OCI-LY1 (cell line): ENCODE results near the gene TESK2.

Source experiments
- H2AFZ ChIP-seq: fragments of 200-600 bp; sonication (generic), shearing (Covaris generic); 2 replicates; pipeline ENCODE4 v1.6.0; 2014; ENCODE audit warnings: antibody characterized with exemption, mild to moderate bottlenecking, low read length
- H3F3A ChIP-seq: fragments of 200-600 bp; sonication (generic), shearing (Covaris generic); 2 replicates; pipeline ENCODE4 v1.6.0; 2014; ENCODE audit warnings: mild to moderate bottlenecking, antibody characterized with exemption, low read length, moderate library complexity; ENCODE audit not compliant: insufficient read depth
- H3K27ac ChIP-seq: fragments of 200-600 bp; sonication (generic); 2 replicates; pipeline ENCODE4 v1.5.1; 2014; ENCODE audit warnings: low read length, mixed run types, mild to moderate bottlenecking, low read depth; ENCODE audit not compliant: poor library complexity, severe bottlenecking
- H3K27me3 ChIP-seq: fragments of 200-600 bp; sonication (generic); 2 replicates; pipeline ENCODE4 v1.6.0; 2014; ENCODE audit warnings: antibody characterized with exemption, mild to moderate bottlenecking, low read length, moderate library complexity; ENCODE audit not compliant: insufficient read depth
- H3K36me3 ChIP-seq: fragments of 200-600 bp; sonication (generic); 2 replicates; pipeline ENCODE4 v1.6.1; 2014; ENCODE audit warnings: mild to moderate bottlenecking, antibody characterized with exemption, low read length, moderate library complexity, mixed read lengths; ENCODE audit not compliant: insufficient read depth
- H3K4me1 ChIP-seq: fragments of 200-600 bp; sonication (generic); 2 replicates; pipeline ENCODE4 v1.5.1; 2014; ENCODE audit warnings: mild to moderate bottlenecking, low read length, moderate library complexity; ENCODE audit not compliant: insufficient read depth, severe bottlenecking
- H3K4me2 ChIP-seq: fragments of 200-600 bp; sonication (generic), shearing (Covaris generic); 2 replicates; pipeline ENCODE4 v1.6.1; 2014; ENCODE audit warnings: low read length
- H3K4me3 ChIP-seq: fragments of 200-600 bp; sonication (generic); 2 replicates; pipeline ENCODE4 v1.5.1; 2014; ENCODE audit warnings: low read length, low read depth, mild to moderate bottlenecking, mixed read lengths; ENCODE audit not compliant: poor library complexity, severe bottlenecking
- H3K79me2 ChIP-seq: fragments of 200-600 bp; shearing (Covaris generic); 2 replicates; pipeline ENCODE4 v1.6.1; 2016; ENCODE audit warnings: mixed run types, low read length, mixed read lengths; ENCODE audit not compliant: insufficient read depth
- H3K9ac ChIP-seq: fragments of 200-600 bp; sonication (generic), shearing (Covaris generic); 2 replicates; pipeline ENCODE4 v1.6.1; 2014; ENCODE audit warnings: mild to moderate bottlenecking, low read length, mixed read lengths
- H3K9me2 ChIP-seq: fragments of 200-600 bp; sonication (generic), shearing (Covaris generic); 2 replicates; pipeline ENCODE4 v1.6.1; 2014; ENCODE audit warnings: low read depth, mild to moderate bottlenecking, low read length, mixed read lengths
- H3K9me3 ChIP-seq: fragments of 200-600 bp; shearing (Covaris generic); 2 replicates; pipeline ENCODE4 v1.6.1; 2014; ENCODE audit warnings: low read length, mixed read lengths
- H4K20me1 ChIP-seq: fragments of 200-600 bp; sonication (generic), shearing (Covaris generic); 2 replicates; pipeline ENCODE4 v1.6.0; 2016; ENCODE audit warnings: mild to moderate bottlenecking, low read length; ENCODE audit not compliant: insufficient read depth
- CTCF ChIP-seq: fragments of 200-600 bp; sonication (generic), shearing (Covaris generic); IDR thresholded peaks from 2 replicates; pipeline ENCODE4 v1.5.1; 2017; ENCODE audit warnings: mild to moderate bottlenecking, antibody characterized with exemption, low read length, moderate library complexity, mixed read lengths
- EZH2 ChIP-seq: fragments of 200-600 bp; sonication (generic), shearing (Covaris generic); IDR thresholded peaks from 2 replicates; pipeline ENCODE4 v1.8.0; 2017; ENCODE audit warnings: borderline replicate concordance, mixed run types, mild to moderate bottlenecking, antibody characterized with exemption, low read length, moderate library complexity, mixed read lengths

Gene TESK2

GRCh38 chr1:45429561-45430159 lies 61.3 kb downstream of the TESK2 start:
- peak overlapping the region; percentile 39; the same call in 1 of the 2 replicates for H3K4me2 ChIP-seq
- H3K79me2 ChIP-seq, result no peaks in the 10 kb centered on the region
- H4K20me1 ChIP-seq, result no peaks in the 10 kb centered on the region
- no peak overlapping the region for H3K9ac ChIP-seq
- peaks cover 11% of the 10 kb centered on the region for H3K4me1 ChIP-seq
- H3K4me3 ChIP-seq, result no peak overlapping the region
- no peaks in the 10 kb centered on the region for H3K9me3 ChIP-seq
- H3F3A ChIP-seq, result no peaks in the 10 kb centered on the region
- no peak overlapping the region for H2AFZ ChIP-seq
- H3K36me3 ChIP-seq, result no peaks in the 10 kb centered on the region
- H3K27ac ChIP-seq, result no peak overlapping the region
- no peaks in the 10 kb centered on the region for H3K27me3 ChIP-seq
- no peak for TF ChIP-seq CTCF
- TF ChIP-seq EZH2, result no peak
- no peaks in the 10 kb centered on the region for H3K9me2 ChIP-seq

- TF ChIP-seq CTCF, result no peak
- TF ChIP-seq EZH2, result no peak
- H3K4me2 ChIP-seq, result no peak overlapping the region
These were observed 66.9 kb downstream of the TESK2 start for GRCh38 chr1:45423906-45424678.

GRCh38 chr1:45421935-45422334 lies 69.0 kb downstream of the TESK2 start:
- Histone ChIP-seq H3F3A (no peaks in the 10 kb centered on the region), H2AFZ (no peak overlapping the region), H3K27ac (no peak overlapping the region), H3K9me3 (0 out of 2 replicates have a peak, but pooled peaks cover 2% of the 10 kb centered on the region), H3K4me2 (no peak overlapping the region), H3K36me3 (no peaks in the 10 kb centered on the region; the same call in 1 of the 2 replicates), H3K79me2 (no peaks in the 10 kb centered on the region), H3K4me3 (no peak overlapping the region), H3K9me2 (no peaks in the 10 kb centered on the region), H4K20me1 (no peaks in the 10 kb centered on the region), H3K4me1 (no peaks in the 10 kb centered on the region), H3K9ac (no peak overlapping the region), H3K27me3 (no peaks in the 10 kb centered on the region)
- TF ChIP-seq CTCF, result no peak
- no peak for TF ChIP-seq EZH2

More at GRCh38 chr1:45423906-45424678, 66.9 kb downstream of the TESK2 start:
- no peaks in the 10 kb centered on the region for H3K9me2 ChIP-seq
- no peak overlapping the region for H3K4me3 ChIP-seq
- H3K36me3 ChIP-seq, result no peaks in the 10 kb centered on the region; the same call in 1 of the 2 replicates
- no peaks in the 10 kb centered on the region for H3F3A ChIP-seq
- H4K20me1 ChIP-seq, result no peaks in the 10 kb centered on the region
- no peaks in the 10 kb centered on the region for H3K4me1 ChIP-seq
- no peaks in the 10 kb centered on the region for H3K27me3 ChIP-seq
- no peak overlapping the region for H3K9ac ChIP-seq
- H2AFZ ChIP-seq, result no peak overlapping the region
- H3K79me2 ChIP-seq, result no peaks in the 10 kb centered on the region
- H3K9me3 ChIP-seq, result 0 out of 2 replicates have a peak, but pooled peaks cover 2% of the 10 kb centered on the region
- H3K27ac ChIP-seq, result no peak overlapping the region
